HTERT RPE-1 (cell line): ENCODE measurements around the gene UGT1A3.

Experiments used
- in situ Hi-C: fragments of 300-500 bp; cut with MboI; formaldehyde crosslinking; loops from 4 replicates; pipeline ENCODE4 v1.14.3; 2020; ENCODE audit warnings: low sequenced_read_pairs

Gene UGT1A3

GRCh38 chr2:233793465-233794127 is 64.8 kb downstream of the UGT1A3 start:
- in situ Hi-C loops = no loop called here

GRCh38 chr2:233794128-233794658 is 65.4 kb downstream of the UGT1A3 start:
- in situ Hi-C loops = no loop called here

DNA sequence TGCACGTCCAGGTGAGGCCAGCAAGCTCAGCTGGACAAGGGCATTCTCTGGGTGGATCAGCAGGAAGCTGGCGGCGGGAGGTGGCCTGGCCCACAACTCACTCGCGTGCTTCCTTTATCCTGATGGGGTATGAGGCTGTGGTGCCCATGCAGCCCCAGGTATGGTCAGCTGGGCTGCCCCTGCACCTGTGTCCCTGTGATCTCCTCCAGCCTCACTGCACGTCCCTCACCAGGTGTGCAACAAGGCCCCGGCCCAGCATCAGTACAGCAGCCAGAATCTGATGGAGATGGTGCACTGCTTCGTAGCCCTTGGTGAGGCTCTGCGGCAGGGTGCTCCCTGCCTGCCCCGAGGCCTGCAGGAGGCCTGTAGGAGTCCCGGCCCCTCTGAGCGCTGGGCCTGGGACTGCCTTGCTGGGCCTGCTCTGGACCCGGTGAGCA is 66.9 kb downstream of the UGT1A3 start:
- in situ Hi-C loops = no loop called here

GRCh38 chr2:233796254-233796653 is 67.4 kb downstream of the UGT1A3 start:
- in situ Hi-C loops = no loop called here

DNA sequence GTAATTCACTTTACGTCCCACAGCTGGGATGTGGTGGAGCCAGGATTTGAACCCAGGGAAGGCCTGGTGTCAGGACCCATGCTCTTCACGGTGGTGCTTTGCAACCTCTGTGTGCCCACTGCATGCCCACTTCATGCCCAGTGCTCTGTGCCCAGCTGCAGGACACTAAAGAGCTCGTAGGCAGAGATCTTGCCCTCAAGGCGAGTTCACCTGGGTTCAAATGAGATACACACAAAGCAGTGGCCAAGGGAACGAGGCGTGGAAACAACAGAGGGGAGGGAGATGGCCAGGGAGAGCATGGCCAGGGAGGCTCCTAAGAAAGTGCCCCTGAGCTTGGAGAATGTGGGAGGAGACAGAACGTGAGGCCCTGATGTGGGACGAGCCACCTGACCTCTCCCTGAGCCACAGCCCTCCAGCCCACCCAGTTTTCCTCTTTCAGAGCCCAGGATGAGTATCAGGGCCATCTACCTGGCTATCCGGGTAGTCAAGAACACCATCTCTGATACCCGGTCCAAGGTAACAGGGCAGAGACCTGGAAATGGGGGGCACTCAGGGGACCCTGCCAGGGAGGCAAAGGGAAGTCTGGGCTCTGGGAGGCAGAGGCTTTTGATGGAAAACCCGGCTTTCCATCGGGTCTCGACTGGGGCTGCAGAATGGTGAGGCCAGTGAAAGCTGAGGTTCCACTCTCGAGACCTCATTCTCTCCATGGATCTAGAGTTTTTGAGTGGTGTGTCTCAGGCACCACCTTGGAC is 69.7 kb downstream of the UGT1A3 start:
- in situ Hi-C loops = no loop called here

- in situ Hi-C loops = no loop called here
Measured at GRCh38 chr2:233799087-233799665, 70.3 kb downstream of the UGT1A3 start.

GRCh38 chr2:233799716-233800115 is 70.9 kb downstream of the UGT1A3 start:
- in situ Hi-C loops = no loop called here

DNA sequence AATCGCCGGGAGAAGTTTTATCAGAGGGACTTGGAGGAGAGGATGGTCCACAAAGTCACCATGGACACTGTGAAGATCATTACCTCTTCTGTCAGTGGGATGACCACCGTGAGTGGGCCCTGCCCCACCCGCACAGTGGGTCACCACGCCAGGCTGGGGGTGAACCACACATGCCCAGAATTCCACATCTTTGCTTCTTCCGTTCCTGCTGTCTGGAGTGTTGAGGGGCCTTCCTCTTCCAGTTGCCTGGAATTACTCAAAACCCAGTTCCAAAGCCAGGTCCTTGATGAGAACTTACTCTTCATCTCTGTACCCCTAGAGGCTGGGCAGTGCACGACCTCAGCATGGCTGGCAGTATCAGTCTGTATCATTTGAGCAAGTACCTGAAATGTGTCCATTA is 71.4 kb downstream of the UGT1A3 start:
- in situ Hi-C loops = no loop called here

DNA sequence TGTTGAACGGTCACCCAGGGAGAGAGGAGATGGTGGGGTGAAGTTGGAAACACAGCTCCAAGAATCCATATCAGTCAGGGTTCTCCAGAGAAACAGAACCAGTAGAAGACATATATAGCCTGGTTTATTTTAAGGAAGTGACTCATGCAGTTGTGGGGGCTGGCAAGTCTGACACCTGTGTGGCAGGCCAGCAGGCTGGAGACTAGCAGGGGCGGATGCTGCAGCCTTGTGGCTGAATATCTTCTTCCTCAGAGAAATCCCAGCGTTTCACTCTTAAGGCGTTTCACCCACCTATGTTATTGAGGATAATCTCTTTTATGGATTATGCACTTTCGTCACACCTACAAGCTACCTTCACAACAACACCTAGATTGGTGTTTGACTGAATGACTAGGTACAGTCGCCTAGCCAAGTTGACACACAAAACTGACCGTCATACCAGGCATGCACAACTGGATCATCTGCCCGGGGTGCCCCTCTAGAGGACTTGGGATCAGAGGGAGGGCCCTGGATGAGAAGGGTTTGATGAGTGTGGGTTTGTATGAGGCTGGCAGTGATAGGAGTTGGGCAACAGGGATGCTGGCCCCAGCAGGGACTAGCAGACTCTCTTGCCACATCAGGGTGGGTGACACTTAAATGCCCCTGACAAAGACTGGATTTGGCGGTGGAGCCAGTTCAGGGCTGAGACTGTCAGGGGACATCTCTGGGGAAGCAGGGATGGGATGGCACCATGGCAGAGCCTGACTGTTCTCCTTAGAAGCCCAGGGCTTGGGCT is 72.7 kb downstream of the UGT1A3 start:
- in situ Hi-C loops = no loop called here

GRCh38 chr2:233802132-233802815 is 73.4 kb downstream of the UGT1A3 start:
- in situ Hi-C loops = no loop called here

- in situ Hi-C loops = no loop called here
Measured at GRCh38 chr2:233803292-233803911, 74.6 kb downstream of the UGT1A3 start.

- in situ Hi-C loops = no loop called here
Measured at GRCh38 chr2:233803994-233804393, 75.2 kb downstream of the UGT1A3 start.

DNA sequence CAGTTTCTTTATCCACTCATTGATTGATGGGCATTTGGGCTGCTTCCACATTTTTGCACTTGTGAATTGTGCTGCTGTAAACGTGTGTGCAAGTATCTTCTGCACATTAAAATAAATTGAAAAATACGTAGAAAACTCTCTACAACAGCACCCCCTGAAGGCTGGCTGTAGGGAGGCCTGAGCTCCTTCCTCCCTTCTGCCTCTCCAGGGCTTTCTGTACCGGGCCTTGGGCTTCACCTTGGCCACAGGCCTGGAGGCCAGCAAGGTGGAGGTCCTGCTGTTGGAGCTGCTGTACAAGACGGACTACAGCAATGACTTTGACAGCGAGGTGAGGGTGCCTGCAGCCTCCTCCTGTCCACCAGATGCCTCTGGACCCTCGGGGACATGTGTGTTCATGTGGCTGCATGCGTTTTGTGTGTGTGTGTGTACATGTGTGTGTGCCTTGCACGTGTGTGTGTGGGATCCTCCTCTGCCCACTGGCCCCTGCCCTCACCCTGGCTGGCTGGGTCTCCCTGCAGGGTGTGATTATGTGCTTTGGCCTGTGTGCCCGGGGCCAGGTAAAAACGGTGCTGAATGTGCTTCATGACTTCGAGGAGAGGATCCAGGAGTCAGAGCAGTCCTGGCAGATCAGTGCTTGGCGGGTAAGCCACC is 78.5 kb downstream of the UGT1A3 start:
- in situ Hi-C loops = no loop called here

- in situ Hi-C loops = no loop called here
Measured at GRCh38 chr2:233807966-233808935, 79.4 kb downstream of the UGT1A3 start.

DNA sequence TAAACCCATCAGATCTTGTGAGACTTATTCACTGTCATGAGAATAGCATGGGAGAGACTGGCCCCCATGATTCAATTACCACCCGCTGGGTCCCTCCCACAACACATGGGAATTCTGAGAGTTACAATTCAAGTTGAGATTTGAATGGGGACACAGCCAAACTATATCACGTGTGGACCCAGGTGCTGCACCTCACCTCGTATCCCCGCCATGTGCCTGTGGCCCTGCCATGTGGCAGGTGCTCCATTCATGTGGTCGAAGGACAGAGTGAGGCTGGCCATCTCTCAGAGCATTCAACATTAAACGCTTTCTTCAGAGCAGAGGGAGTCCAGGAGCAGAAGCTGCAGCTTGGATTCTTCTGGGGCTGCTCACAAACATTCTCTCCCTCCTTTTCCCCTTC is 81.5 kb downstream of the UGT1A3 start:
- in situ Hi-C loops = no loop called here

- in situ Hi-C loops = no loop called here
Measured at GRCh38 chr2:233811087-233811486, 82.2 kb downstream of the UGT1A3 start.

- in situ Hi-C loops = no loop called here
Measured at GRCh38 chr2:233811732-233812131, 82.9 kb downstream of the UGT1A3 start.

- in situ Hi-C loops = no loop called here
Measured at GRCh38 chr2:233813236-233814055, 84.6 kb downstream of the UGT1A3 start.
